K562 (cell line): ENCODE results near the gene PRAC1. TPM values are rescaled to one million over a fixed set of nuclear protein-coding genes. Genes with fewer than 3 reads are reported as not detected.

ENCODE experiments used
- BRD9 ChIP-seq: fragments of 450-650 bp; IDR thresholded peaks from 2 replicates; pipeline ENCODE4 v1.6.1; 2018; ENCODE audit warnings: low read depth; ENCODE audit not compliant: partially characterized antibody
- CREBBP ChIP-seq: IDR thresholded peaks from one replicate; pipeline ENCODE4 v1.6.1; 2012; ENCODE audit warnings: low read depth, mild to moderate bottlenecking, control low read depth, inconsistent platforms, low read length
- FOS ChIP-seq: IDR thresholded peaks from 3 replicates; pipeline ENCODE4 v1.6.1; 2011; ENCODE audit not compliant: insufficient read length; ENCODE audit errors: extremely low read depth
- MECOM ChIP-seq: fragments of 250-450 bp; sonication (Bioruptor Pico); IDR thresholded peaks from 2 replicates; pipeline ENCODE4 v1.8.0; 2022; ENCODE audit warnings: inconsistent platforms
- RCOR1 ChIP-seq, 2 experiments: IDR thresholded peaks; 2 replicates each; pipeline ENCODE4 v1.6.1; 2012; ENCODE audit warnings: low read depth in 2 of 2, low read length in 2 of 2, borderline replicate concordance in 1 of 2, improper control_type of control experiment in 1 of 2
- SRSF9 ChIP-seq: fragments of 200-400 bp; formaldehyde crosslinking; IDR thresholded peaks from 2 replicates; pipeline ENCODE4 v1.6.1; 2017; ENCODE audit warnings: low read depth, low read length, borderline replicate concordance
- STAT5B ChIP-seq: fragments of 250-450 bp; sonication (Bioruptor Pico); IDR thresholded peaks from 2 replicates; pipeline ENCODE4 v1.8.0; 2021; ENCODE audit warnings: mild to moderate bottlenecking, inconsistent platforms
- U2AF2 ChIP-seq: fragments of 200-400 bp; formaldehyde crosslinking; optimal IDR thresholded peaks from 2 replicates; pipeline ENCODE3; 2017; ENCODE audit warnings: low read depth, mild to moderate bottlenecking, low read length
- ZNF79 ChIP-seq: fragments of 250-450 bp; sonication (Bioruptor Pico); IDR thresholded peaks from 2 replicates; pipeline ENCODE4 v1.4.0; 2020; ENCODE audit warnings: low read depth, mild to moderate bottlenecking, moderate library complexity
- polyA plus RNA-seq, 8 experiments: library from polyadenylated mRNA; depleted of rRNA in 4 of 8; stranded (reverse) in 5 of 8; unstranded in 3 of 8; fragments of >200 nt; fragmentation: Nextera tagmentation in 2 of 8; fragmentation: Illumina TruSeq in 1 of 8; extraction: Ambion mirVana in 2 of 8; extraction: Trizol in 1 of 8; gene quantifications; 2 replicates each; pipeline versions ENCODE4 v1.2.1 to v1.2.3, GENCODE V29; 2011 to 2014; ENCODE audit warnings: inconsistent platforms in 1 of 8, missing spikeins in 1 of 8
- total RNA-seq, 7 experiments: library from RNA; depleted of rRNA in 6 of 7; stranded (reverse); fragments of >200 nt in 6 of 7; fragmentation: Illumina TruSeq in 2 of 7; extraction: Trizol in 2 of 7; gene quantifications; 2 replicates each; pipeline versions ENCODE4 v1.2.1 to v1.2.3, GENCODE V29; 2011 to 2021; ENCODE audit warnings: low replicate concordance in 1 of 7
- TF ChIP-seq, protein P1 (sequence below): sonication (generic); formaldehyde crosslinking; IDR thresholded peaks from 2 replicates; pipeline ENCODE4 v1.8.1; 2023; ENCODE audit warnings: missing genetic modification reagents, mild to moderate bottlenecking, borderline replicate concordance
- TF ChIP-seq, protein P2 (sequence below), 3 experiments: fragments of 200-800 bp in 1 of 3; fragments of 250-450 bp in 1 of 3; fragments of 450-650 bp in 1 of 3; sonication (Bioruptor Pico) in 1 of 3; sonication (Bioruptor generic) in 1 of 3; formaldehyde crosslinking in 1 of 3; IDR thresholded peaks; 2 replicates each; pipeline versions ENCODE4 v1.6.1 to v1.8.0; 2016 to 2022; ENCODE audit warnings: mild to moderate bottlenecking in 2 of 3, missing genetic modification characterization in 2 of 3, missing compliant biosample characterization in 1 of 3, moderate library complexity in 1 of 3

PRAC1 gene
- total and polyA plus RNA-seq, 9 of the 15 experiments (the other 6 are each of a cell fraction or from before 2014, with no cell fraction given), result not detected

DNA sequence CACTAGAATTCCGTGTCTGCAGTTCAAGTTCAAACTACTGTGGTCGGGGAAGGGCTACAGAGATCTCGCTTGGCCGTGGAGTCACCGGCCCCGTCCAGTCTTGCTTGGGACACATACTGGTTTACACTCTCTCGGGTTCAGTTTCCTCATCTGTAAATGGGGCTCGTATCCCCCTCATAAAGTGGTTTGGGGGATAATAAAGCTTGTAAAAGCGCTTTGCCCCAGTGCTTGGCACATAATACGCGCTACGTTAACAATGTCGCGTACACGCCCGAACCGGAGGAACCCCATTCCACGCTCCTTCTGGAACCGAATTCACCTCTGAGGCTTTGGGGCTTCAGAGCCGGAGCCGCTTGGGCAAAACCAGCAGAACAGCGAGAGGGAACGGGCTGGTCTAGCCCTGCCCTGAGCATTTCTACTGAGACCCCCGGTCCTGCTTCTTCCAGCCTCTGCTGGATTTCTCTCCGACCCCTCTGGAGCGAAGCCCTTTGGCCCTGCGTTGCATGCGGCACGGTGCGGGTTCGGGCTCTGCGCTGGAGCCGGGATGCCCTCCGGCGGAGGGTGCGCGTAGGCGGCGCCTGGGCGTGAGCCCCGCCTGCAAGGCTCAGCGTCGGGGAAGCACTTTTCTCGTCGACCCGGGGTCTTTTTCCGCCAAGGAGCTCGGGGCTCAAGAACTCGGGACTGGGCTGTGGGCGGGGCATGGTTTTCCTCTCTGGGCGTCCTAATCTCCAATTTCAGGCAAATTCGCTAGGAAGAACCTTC lies 32.4 kb upstream of the PRAC1 start (continued):
- TF ChIP-seq BRD9 (no peak), CREBBP (no peak), STAT5B (CRISPR knock-in tag) (no peak), RCOR1 (IDR thresholded peaks at IDR 0.05; ENCODE audit: borderline replicate concordance in 1 of 2, low read depth in 2 of 2, low read length in 2 of 2) (no peak), FOS (no peak), U2AF2 (no peak), MECOM (CRISPR knock-in tag) (no peak), SRSF9 (no peak), ZNF79 (no peak)
- TF ChIP-seq, protein P1, sequence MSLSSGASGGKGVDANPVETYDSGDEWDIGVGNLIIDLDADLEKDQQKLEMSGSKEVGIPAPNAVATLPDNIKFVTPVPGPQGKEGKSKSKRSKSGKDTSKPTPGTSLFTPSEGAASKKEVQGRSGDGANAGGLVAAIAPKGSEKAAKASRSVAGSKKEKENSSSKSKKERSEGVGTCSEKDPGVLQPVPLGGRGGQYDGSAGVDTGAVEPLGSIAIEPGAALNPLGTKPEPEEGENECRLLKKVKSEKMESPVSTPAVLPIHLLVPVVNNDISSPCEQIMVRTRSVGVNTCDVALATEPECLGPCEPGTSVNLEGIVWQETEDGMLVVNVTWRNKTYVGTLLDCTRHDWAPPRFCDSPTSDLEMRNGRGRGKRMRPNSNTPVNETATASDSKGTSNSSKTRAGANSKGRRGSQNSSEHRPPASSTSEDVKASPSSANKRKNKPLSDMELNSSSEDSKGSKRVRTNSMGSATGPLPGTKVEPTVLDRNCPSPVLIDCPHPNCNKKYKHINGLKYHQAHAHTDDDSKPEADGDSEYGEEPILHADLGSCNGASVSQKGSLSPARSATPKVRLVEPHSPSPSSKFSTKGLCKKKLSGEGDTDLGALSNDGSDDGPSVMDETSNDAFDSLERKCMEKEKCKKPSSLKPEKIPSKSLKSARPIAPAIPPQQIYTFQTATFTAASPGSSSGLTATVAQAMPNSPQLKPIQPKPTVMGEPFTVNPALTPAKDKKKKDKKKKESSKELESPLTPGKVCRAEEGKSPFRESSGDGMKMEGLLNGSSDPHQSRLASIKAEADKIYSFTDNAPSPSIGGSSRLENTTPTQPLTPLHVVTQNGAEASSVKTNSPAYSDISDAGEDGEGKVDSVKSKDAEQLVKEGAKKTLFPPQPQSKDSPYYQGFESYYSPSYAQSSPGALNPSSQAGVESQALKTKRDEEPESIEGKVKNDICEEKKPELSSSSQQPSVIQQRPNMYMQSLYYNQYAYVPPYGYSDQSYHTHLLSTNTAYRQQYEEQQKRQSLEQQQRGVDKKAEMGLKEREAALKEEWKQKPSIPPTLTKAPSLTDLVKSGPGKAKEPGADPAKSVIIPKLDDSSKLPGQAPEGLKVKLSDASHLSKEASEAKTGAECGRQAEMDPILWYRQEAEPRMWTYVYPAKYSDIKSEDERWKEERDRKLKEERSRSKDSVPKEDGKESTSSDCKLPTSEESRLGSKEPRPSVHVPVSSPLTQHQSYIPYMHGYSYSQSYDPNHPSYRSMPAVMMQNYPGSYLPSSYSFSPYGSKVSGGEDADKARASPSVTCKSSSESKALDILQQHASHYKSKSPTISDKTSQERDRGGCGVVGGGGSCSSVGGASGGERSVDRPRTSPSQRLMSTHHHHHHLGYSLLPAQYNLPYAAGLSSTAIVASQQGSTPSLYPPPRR (CRISPR knock-in tag), result no peak
- TF ChIP-seq, protein P2, sequence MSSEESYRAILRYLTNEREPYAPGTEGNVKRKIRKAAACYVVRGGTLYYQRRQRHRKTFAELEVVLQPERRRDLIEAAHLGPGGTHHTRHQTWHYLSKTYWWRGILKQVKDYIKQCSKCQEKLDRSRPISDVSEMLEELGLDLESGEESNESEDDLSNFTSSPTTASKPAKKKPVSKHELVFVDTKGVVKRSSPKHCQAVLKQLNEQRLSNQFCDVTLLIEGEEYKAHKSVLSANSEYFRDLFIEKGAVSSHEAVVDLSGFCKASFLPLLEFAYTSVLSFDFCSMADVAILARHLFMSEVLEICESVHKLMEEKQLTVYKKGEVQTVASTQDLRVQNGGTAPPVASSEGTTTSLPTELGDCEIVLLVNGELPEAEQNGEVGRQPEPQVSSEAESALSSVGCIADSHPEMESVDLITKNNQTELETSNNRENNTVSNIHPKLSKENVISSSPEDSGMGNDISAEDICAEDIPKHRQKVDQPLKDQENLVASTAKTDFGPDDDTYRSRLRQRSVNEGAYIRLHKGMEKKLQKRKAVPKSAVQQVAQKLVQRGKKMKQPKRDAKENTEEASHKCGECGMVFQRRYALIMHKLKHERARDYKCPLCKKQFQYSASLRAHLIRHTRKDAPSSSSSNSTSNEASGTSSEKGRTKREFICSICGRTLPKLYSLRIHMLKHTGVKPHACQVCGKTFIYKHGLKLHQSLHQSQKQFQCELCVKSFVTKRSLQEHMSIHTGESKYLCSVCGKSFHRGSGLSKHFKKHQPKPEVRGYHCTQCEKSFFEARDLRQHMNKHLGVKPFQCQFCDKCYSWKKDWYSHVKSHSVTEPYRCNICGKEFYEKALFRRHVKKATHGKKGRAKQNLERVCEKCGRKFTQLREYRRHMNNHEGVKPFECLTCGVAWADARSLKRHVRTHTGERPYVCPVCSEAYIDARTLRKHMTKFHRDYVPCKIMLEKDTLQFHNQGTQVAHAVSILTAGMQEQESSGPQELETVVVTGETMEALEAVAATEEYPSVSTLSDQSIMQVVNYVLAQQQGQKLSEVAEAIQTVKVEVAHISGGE (CRISPR knock-in tag; IDR thresholded peaks at IDR 0.05), result no peak
